Mucosa of descending colon (tissue), 3 donors: ENCODE measurements around the gene ASIC1. TPM values are rescaled to one million over a fixed set of nuclear protein-coding genes. Genes with fewer than 3 reads are reported as not detected.

ENCODE experiments used
- ATAC-seq: fragments of 200-7000 bp; cut with Tn5 transposase; one replicate; pipeline ENCODE4 v1.9.1; 2020; ENCODE audit warnings: mild to moderate bottlenecking, moderate library complexity
- DNase-seq, 3 donors: peaks; one replicate each; pipeline ENCODE4 v3.0.0-alpha.2; 2020
- H3K36me3 ChIP-seq: fragments of 200-600 bp; one replicate; pipeline ENCODE4 v1.8.0; 2021; ENCODE audit warnings: low read depth, mild to moderate bottlenecking
- H3K4me1 ChIP-seq: fragments of 200-600 bp; one replicate; pipeline ENCODE4 v1.8.0; 2021; ENCODE audit warnings: low read depth, mild to moderate bottlenecking
- H3K4me3 ChIP-seq: fragments of 200-600 bp; one replicate; pipeline ENCODE4 v1.8.0; 2021; ENCODE audit warnings: mild to moderate bottlenecking
- H3K9me3 ChIP-seq: fragments of 200-600 bp; one replicate; pipeline ENCODE4 v1.8.0; 2021; ENCODE audit warnings: mild to moderate bottlenecking
- CTCF ChIP-seq: fragments of 200-600 bp; IDR thresholded peaks from one replicate; pipeline ENCODE4 v1.8.0; 2022; ENCODE audit warnings: antibody characterized with exemption, mild to moderate bottlenecking
- intact Hi-C, 2 donors: fragments of 100-400 bp; cut with DNase I in 1 of 2; cut with micrococcal nuclease in 1 of 2; formaldehyde crosslinking; loops; one replicate each; pipeline versions ENCODE4 v1.11.0 to v1.11.1; 2022; cut with DNase I, micrococcal nuclease
- total RNA-seq, 3 donors: library from RNA; stranded (reverse); fragmentation: NEBNext Ultra II Directional in 2 of 3; extraction: Animal tissue kit (Norgen Biotek cat#: 25700) in 2 of 3; gene quantifications; one replicate each; pipeline versions ENCODE4 v1.2.1 to v1.2.4, GENCODE V29; 2021 to 2023
- donor health status: DM: no; HTN: no; CAD: no; lungs with moderate emphysema.
- donor health status: DM: no; HTN: no; CAD: no.
- donor health status: DM: no; HTN: yes; CAD: no.

Gene ASIC1
- total RNA-seq, 3 donors from 2014 or later = 0.35 to 9.9 (median 1.7) TPM

GRCh38 chr12:50075808-50076170 is 18.4 kb downstream of the ASIC1 start:
- no peak for TF ChIP-seq CTCF
- ATAC-seq (no peak), DNase-seq (no peak)
- Histone ChIP-seq H3K4me1 (peaks cover 11% of the 10 kb centered on the region), H3K9me3 (no peaks in the 10 kb centered on the region), H3K4me3 (no peak overlapping the region), H3K36me3 (no peaks in the 10 kb centered on the region)
- intact Hi-C loops = loop anchor here (10.0 kb wide), 1 partner anchor 99 kb away; no protein-coding TSS in a partner anchor

GRCh38 chr12:50077099-50077498 is 19.7 kb downstream of the ASIC1 start:
- Histone ChIP-seq H3K4me1 (peaks cover 11% of the 10 kb centered on the region), H3K9me3 (no peaks in the 10 kb centered on the region), H3K4me3 (no peak overlapping the region), H3K36me3 (no peaks in the 10 kb centered on the region)
- no peak for TF ChIP-seq CTCF
- DNase-seq (no peak), ATAC-seq (no peak)
- intact Hi-C loops = loop anchor here (10.0 kb wide), 1 partner anchor 98 kb away; no protein-coding TSS in a partner anchor

- no peak for ATAC-seq
- Histone ChIP-seq H3K36me3 (no peaks in the 10 kb centered on the region), H3K9me3 (no peaks in the 10 kb centered on the region), H3K4me3 (no peak overlapping the region), H3K4me1 (peaks cover 11% of the 10 kb centered on the region)
- intact Hi-C loops = loop anchor here (10.0 kb wide), 1 partner anchor 97 kb away; no protein-coding TSS in a partner anchor
- TF ChIP-seq CTCF = no peak
- DNase-seq = no peak
Measured at GRCh38 chr12:50078281-50078680, 20.9 kb downstream of the ASIC1 start.

GRCh38 chr12:50079771-50080170 is 22.4 kb downstream of the ASIC1 start:
- ATAC-seq = no peak
- H3K4me3 ChIP-seq = no peak overlapping the region
- TF ChIP-seq CTCF = no peak
- H3K4me1 ChIP-seq = peaks cover 14% of the 10 kb centered on the region
- no peak for DNase-seq
- no peaks in the 10 kb centered on the region for H3K9me3 ChIP-seq
- intact Hi-C loops = loop anchor here (10.0 kb wide), 1 partner anchor 95 kb away; no protein-coding TSS in a partner anchor
- no peaks in the 10 kb centered on the region for H3K36me3 ChIP-seq

- peaks cover 10% of the 10 kb centered on the region for H3K4me1 ChIP-seq
- peak in 1 of 3 donors; percentile 32 for DNase-seq
- no peaks in the 10 kb centered on the region for H3K9me3 ChIP-seq
- no peak for TF ChIP-seq CTCF
- ATAC-seq = no peak
- intact Hi-C loops = no loop called here
- no peaks in the 10 kb centered on the region for H3K36me3 ChIP-seq
- H3K4me3 ChIP-seq = no peak overlapping the region
Measured at GRCh38 chr12:50081096-50081808, 23.9 kb downstream of the ASIC1 start.
